NCI-H524 (cell line): ENCODE measurements around the gene NPHS1.
"Not testable (repeated sequence)": the region's sequence is repeated elsewhere in the genome, so short reads cannot be mapped to it uniquely, and the experiment has no call there.

Experiments
- DNase-seq, 2 experiments: peaks; one replicate each; lab custom pipeline; 2025; lab: John Stamatoyannopoulos, UW

NPHS1 gene

GRCh38 chr19:35852029-35852780 lies at the start of gene NPHS1:
NPHS1 (minus strand) TSS chr19:35852504; CDS start chr19:35851837, 667 bp downstream.
- DNase-seq = peak; percentile 10 to 63

- DNase-seq = no peak
Observed at GRCh38 chr19:35901055-35901644, 48.8 kb upstream of the NPHS1 start.

- peak; percentile 77 to 85 for DNase-seq
Observed at GRCh38 chr19:35899547-35900214, 47.4 kb upstream of the NPHS1 start.

- no peak for DNase-seq
Observed at GRCh38 chr19:35898499-35898809, 46.1 kb upstream of the NPHS1 start.

GRCh38 chr19:35897706-35898451 lies 45.6 kb upstream of the NPHS1 start:
- DNase-seq = no peak

- DNase-seq = no peak
Observed at GRCh38 chr19:35896643-35897040, 44.3 kb upstream of the NPHS1 start.

GRCh38 chr19:35895911-35896642 lies 43.8 kb upstream of the NPHS1 start:
- DNase-seq = no peak

- no peak for DNase-seq
Observed at GRCh38 chr19:35894342-35894741, 42.0 kb upstream of the NPHS1 start.

- DNase-seq = not testable (repeated sequence)
Observed at GRCh38 chr19:35891819-35892218, 39.5 kb upstream of the NPHS1 start.

- no peak for DNase-seq
Observed at GRCh38 chr19:35890113-35890650, 37.9 kb upstream of the NPHS1 start.

GRCh38 chr19:35889370-35890112 lies 37.2 kb upstream of the NPHS1 start:
- no peak for DNase-seq

- no peak for DNase-seq
Observed at GRCh38 chr19:35888398-35888797, 36.1 kb upstream of the NPHS1 start.

GRCh38 chr19:35887197-35887596 lies 34.9 kb upstream of the NPHS1 start:
- no peak for DNase-seq

- DNase-seq = no peak
Observed at GRCh38 chr19:35885904-35886303, 33.6 kb upstream of the NPHS1 start.

GRCh38 chr19:35885225-35885738 lies 33.0 kb upstream of the NPHS1 start:
- no peak for DNase-seq

GRCh38 chr19:35883882-35884281 lies 31.6 kb upstream of the NPHS1 start:
- no peak for DNase-seq

GRCh38 chr19:35882114-35882832 lies 30.0 kb upstream of the NPHS1 start:
- DNase-seq = peak; percentile 92 to 94

GRCh38 chr19:35879770-35880317 lies 27.5 kb upstream of the NPHS1 start:
- peak; percentile 76 to 84 for DNase-seq

GRCh38 chr19:35879068-35879467 lies 26.8 kb upstream of the NPHS1 start:
- DNase-seq = no peak
